ENCODE measurements around the gene ANKS1A. TPM values are rescaled to one million over a fixed set of nuclear protein-coding genes. Genes with fewer than 3 reads are reported as not detected.

ANKS1A gene
- polyA plus RNA-seq, 3 donors, result 36.4 to 53.5 (median 45.4) TPM

DNA sequence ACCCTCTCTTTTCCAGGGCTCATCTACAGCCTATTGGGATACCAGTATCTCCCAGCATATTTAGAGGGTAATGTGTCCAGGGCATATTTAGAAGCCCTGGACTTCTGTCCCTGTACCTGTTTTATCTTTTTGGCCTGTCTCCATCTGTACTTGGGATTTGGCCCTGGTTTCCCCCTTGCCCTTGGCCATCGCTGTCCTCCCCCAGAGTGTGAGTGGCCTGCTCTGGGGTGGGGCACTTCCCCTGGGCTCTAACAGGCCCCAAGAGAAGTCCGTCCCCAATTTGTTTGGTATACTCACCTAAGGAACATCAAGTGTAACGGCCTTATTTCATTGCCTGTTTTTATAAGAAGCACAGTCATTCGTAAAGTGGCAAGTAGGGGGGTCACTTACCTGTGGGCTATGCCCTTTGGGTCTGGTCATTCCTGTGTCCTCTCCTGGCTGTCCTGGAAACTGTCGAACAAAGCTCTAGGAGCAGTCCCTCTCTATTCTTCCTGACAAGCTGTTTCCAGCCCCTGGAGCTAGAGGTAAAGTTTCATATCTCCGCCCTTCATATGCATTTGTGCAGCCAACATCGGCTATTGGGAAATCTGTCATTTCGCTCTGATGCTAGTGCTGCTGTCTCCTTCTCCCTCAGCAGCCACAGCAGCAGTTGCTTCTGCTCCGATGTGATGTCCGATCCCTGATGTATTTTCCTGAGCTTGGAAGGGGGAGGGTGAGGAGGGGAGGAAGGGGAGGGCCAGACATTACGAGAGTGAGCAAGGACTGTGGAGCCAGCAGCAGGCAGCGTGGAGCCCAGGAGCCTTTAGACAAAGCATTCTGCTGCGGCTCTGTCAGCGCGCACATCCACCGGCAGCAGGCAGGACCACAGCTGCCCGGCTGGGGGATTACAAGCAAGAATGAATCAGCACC is 168.6 kb downstream of the ANKS1A start:
- no peak for DNase-seq (ENCODE audit: extremely low read depth in 1 of 11, low read depth in 9 of 11, low spot score in 4 of 11)

DNA sequence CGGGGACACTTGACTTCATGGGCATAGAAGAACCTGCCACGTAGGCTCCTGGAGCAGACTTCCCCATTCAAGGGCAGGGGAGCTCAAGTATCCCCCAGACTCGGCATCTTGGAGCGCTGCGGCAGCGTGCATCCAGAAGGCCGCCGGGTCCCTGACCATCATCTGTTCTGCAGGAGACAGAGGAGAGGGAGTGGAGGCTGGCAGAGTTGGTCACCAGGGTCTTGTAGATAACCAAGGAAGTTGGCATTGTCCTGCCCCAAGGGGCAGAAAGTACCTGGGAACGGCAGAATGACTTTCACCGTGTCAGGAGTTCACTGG is 169.3 kb downstream of the ANKS1A start:
- no peak for DNase-seq (ENCODE audit: extremely low read depth in 1 of 11, low read depth in 9 of 11, low spot score in 4 of 11)

DNA sequence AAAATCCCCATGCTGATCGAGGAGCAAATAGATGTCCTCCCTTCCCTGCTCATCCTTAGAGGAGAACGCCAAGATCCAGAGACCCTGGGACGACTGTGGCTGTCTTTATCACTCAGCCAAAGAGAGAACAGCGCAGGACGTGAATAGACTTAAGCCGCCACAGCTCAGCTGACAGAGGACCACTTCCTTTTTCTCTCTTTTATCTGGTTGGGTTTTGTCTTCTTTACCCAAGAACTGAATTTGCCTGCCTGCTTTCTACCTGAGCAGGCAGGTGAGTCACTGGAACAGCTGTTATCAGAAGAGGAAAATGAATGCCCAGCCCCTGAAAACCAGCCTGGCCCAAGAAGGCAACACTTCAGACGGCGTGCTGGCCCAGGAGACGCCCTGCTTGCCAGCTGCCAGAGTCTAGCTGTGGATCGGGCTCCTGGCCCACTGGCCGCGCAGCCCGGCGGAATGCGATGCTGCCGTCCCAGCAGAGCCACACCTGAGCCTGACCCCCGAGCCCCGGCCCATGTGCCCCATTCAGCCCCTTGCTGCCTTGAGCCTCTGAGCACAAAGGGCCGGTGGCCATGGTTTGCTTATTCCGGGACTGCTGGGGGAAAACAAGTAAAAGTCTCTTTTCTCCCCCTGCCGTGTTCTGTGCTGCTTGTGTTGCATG is 169.9 kb downstream of the ANKS1A start:
- no peak for DNase-seq (ENCODE audit: extremely low read depth in 1 of 11, low read depth in 9 of 11, low spot score in 4 of 11)

DNA sequence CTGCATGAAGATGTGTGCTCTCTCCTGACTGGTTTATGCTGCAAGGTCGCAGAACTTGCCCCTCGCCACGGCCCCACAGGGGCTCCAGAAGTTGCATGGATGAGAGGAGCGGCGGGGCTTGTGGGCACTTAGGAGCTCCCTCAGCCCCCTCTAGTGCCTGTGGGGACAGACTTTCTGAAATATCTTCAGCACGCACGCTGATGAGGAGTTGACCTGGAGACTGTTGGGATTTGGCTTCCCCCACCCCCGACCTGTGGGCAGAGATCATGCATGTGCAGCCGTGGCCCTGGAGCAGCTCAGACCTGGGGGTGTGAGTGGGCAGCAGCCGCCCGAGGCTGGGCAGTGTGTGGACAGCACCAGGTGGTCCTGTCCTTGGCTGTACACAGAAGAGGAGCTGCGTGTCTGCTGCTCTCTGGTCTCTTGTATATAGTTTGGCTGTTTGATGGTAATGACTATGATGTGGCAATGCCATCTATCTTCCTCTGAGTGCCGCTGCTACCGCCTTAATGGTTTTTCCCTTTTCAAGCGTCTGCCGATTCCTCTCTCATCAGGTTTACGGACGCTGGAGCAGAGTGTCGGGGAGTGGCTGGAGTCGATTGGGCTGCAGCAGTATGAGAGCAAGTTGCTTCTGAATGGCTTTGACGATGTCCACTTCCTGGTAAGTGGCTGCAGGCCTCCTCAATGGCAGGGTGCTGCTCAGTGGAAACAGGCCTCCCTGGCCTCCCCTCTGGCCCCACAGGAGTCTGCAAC is 170.7 kb downstream of the ANKS1A start:
- DNase-seq (ENCODE audit: extremely low read depth in 1 of 11, low read depth in 9 of 11, low spot score in 4 of 11), result no peak

DNA sequence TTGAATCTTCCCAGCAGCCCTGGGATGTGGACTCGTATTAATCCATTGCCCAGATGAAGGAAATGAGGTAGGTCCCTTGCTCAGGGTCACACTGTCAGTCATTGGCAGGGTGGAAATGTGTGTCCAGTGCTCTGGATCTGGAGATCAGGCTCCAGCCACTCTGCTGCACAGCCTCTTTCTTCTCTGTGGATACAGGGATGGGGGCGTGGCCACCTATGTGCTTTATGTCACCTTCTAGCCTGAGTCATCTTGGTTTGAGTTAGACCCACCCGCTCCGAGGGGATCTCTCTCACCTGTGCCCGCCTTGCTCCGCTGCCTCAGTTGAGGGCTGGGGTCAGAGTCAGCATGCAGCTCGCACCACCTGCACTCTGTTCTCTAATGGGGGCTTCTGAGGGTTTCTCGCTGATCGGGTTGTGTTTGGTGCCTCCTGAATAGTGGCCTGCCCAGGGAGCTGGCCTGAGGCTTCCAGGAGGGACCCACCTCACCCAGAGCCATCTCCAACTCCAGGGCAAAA is 172.1 kb downstream of the ANKS1A start:
- DNase-seq (ENCODE audit: extremely low read depth in 1 of 11, low read depth in 9 of 11, low spot score in 4 of 11), result no peak

DNA sequence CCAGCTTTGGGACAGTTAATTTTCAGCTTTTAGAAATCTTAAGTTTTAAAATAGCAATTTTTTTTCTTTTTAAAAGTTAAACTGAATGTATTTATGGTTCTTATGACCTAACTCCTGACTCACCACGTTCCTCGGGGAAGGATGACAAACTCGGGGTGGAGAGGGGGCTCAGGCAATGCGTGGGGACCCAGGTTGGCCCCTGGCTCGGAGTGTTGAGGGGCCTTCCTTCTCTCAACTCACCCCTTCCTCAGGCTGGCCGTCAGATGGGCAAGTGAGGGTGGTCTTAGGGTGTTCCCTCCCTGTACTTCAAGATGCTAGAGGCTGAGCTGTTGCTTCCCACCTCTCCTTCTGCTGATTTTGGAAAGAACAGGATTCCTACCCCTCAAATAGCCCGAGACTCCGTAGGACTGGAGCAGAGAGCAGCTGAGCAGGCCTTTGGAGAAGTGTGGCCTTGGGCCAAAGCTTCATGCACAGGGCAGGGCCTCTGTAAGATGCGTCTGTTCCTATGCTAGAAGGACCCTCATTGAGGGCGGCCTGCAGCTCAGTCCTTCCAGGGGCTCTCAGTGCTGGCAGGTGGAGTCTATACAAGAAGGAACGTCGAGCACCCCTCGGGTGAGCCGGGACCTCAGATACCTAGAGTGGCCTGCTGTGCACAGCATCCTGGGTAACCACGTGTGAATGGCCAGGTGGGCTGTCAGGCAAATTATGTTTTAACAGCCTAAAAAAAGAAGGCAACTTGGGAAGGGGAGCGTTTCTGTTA is 172.8 kb downstream of the ANKS1A start:
- no peak for DNase-seq (ENCODE audit: extremely low read depth in 1 of 11, low read depth in 9 of 11, low spot score in 4 of 11)

DNA sequence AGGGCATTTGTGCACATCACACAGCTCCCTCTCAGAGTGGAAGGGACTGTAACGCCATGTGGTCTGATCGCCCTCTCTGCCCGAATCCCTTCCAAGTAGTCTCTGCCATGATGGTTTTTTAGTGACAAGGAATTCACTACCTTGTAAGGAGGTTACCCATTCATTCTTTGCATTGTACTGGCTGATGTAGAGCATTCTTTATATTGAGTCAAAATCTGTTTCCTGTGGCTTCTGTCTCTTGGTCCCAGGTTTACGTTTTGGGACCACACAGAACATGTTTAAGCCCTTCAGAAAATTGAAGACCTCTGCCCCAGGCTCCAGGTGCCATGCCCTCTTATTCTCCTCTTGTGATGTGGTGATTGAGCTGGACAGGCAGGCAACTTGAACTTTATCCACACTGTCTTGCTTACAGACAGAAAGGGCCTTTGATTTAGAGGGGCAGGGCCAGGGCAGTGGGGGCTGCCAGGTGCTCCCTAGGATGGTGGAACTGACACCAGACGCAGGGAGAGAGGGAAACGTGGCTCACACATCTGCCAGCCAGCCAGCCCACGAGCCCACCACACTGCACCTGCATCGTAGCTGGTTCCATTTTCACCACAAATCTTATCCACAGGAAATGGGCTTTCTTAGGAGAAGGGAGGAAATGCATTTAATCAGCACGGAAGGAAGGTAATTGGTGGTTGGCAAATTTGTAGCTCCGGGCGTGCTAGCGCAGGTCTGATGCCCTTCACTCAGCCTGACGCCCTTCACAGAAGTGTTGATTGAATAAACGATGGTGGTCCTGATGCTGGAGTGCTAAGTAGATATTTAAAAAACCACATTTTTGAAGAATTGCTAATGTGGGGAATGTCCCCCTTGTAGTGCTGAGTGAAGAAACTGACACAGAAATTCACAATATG is 173.9 kb downstream of the ANKS1A start:
- no peak for DNase-seq (ENCODE audit: extremely low read depth in 1 of 11, low read depth in 9 of 11, low spot score in 4 of 11)

DNA sequence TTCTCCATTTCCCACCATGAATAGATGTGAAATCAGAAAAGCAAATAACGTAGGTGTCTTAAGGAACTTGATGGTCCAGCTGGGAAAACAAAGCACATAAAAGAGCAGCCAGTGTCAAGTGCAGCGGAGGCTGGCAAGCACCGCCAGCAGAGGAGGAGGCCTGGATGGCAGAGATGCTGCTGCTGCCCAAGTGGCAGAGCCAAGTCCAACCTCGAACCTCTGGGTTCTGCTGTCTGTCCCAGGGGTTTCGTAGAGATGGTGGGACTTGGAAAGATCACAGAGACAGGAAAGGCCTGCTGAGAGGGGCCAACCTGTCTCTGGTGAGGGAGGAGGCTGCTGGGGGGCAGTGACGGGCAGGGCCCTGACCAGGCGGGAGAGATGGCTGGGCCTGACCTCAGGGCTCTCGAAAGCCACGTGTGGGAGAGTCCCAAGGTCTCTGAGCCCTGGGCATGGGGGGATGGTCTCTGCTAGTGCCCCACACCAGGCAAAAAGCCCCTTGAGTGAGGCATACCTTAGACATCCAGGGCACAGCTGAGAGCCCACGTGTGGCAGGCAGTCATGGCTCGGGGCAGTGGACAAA is 174.7 kb downstream of the ANKS1A start:
- no peak for DNase-seq (ENCODE audit: extremely low read depth in 1 of 11, low read depth in 9 of 11, low spot score in 4 of 11)

DNA sequence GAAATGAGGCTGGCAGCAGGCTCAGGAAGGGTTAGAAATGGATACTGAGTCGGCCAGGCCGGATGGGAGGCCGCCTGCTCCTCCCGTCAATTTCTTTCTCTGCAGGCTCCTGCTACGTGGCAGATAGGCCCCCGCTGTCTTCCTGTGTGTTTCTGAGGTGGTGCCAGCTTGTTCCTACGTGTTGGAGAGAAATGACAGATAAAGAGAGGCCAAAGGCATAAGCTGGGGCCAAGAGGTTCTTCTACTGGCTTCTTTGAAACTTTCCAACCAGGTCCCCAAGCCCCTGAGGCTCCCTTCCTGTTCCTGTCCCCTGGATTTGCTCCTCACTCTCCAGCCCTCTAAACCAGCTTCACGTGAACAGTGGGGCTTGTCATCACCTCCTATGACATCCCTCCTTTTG is 175.2 kb downstream of the ANKS1A start:
- no peak for DNase-seq (ENCODE audit: extremely low read depth in 1 of 11, low read depth in 9 of 11, low spot score in 4 of 11)

DNA sequence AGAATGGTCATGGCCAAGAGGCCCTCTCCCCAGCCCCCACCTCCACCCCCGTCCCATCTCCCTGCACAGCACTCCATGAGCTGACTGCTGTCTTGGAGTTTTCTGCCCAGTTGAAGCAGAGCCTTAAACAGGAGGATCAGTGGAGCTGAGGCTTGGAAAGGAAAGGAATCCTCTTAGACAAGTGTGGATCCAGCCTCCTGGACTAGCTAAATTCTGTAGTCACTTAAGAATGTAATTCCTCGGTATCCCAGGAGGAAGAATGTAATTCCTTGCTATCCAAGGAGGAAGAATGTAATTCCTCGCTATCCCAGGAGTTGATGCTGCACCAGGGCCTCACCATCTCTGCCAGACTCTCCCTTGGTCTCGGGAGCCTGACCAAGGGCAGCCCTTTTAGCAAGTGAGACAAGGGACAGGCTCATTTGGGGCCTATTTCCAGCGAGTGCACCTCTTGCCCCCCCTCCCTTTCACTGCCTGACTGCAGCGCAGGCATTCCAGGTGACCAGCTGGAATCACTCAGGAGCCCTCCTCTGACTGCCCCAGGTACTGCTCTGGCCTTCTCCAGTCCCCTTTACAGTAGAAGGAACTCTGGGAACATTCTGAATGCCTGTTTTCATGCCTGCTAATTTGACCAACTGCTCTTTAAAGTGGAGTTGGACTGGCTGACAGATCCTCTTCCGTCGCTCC is 175.8 kb downstream of the ANKS1A start:
- DNase-seq (ENCODE audit: extremely low read depth in 1 of 11, low read depth in 9 of 11, low spot score in 4 of 11), result no peak

DNA sequence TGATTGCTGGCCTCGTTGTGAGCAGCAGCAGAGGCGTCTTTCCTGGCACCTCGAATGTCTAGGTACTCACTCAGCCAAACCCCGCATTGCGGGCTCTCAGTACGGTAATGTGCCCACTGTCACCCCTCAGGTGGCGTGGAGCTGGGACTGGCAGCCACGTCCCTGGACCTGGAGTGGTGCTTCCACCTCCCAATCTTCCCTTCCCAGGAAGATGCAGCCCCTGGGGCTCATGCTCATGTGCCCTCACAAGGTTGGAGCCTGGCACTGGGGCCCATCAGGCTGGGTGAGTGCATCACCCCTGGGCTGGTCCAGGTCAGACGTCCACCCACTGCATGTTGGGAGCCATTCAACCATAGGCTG is 176.4 kb downstream of the ANKS1A start:
- DNase-seq (ENCODE audit: extremely low read depth in 1 of 11, low read depth in 9 of 11, low spot score in 4 of 11), result no peak

DNA sequence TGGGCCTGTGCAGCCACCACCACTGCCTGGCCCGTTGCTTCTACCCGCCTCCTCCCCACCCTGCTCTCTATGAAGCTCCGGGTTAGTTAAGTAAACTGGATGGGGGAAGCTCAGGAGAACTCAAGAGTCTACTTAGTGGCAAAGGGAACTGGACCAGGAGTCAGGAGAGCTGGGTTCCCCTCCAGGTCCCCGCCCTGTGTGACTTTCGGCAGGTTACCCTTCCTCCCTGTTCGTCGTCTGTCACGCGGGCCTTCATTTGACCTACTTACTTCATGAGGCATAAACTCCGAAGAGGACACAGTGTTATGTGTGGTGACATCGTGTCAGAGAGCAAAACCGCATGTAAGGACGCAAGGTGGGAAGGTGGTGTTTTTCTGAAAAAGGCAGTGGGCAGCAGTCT is 176.8 kb downstream of the ANKS1A start:
- DNase-seq (ENCODE audit: extremely low read depth in 1 of 11, low read depth in 9 of 11, low spot score in 4 of 11), result no peak

DNA sequence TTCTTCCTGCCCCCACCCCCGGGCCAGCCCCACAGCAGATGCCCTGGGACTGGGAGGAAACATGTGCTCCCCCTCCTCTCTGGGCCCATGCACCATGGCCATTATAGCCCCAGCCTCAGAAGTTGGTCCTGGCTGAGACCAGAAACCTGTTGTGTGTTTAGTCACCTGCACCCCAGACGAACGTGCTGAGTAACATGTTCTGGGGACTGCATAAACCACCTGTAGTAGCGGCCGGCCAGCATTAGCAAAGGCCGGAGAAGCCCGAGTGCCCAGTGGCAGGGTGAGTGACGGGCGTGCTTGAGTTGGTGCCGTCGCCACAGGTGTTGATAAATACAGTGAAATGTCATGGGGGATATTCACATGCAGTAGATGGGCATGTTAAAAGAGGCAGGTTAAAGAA is 178.2 kb downstream of the ANKS1A start:
- no peak for DNase-seq (ENCODE audit: extremely low read depth in 1 of 11, low read depth in 9 of 11, low spot score in 4 of 11)

DNA sequence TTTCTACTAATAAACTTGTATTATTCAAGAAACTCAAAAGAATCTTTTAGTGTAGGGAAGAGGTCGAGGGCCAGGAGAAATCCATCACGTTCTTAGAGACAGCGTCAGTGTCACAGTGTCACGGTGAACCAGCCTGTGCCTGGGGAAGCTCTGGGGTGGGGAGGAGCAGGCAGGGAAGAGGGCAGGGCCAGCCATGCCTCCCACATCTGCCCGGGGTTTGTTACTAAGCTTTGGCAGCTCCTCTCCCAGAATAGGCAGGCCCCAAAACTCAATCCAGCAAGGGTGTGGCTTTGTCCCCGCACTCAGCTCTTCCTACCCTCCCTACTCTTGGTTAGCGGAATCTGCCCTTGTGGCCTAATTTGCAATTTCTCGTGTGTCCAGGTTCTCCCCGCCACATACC is 179.2 kb downstream of the ANKS1A start:
- no peak for DNase-seq (ENCODE audit: extremely low read depth in 1 of 11, low read depth in 9 of 11, low spot score in 4 of 11)

DNA sequence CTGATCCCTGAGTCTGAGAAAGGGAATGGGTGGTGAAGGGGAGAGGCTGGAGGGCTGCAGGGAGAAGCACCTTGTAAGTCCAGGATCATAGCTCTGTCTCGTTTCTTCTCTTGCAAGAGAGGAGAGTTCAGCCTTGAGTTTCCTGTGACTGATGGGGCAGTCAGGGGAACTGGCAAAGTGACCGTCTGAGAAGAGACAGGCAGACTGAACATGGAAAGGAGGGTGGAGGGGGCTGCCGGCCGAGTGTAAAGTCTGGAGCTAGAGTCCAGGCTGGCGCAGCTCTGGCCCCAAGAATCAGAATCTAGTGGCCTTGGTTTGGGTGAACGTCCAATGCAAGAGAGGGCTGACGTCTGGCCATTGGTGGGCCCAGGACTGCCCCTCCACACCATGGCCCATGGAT is 179.6 kb downstream of the ANKS1A start:
- DNase-seq (ENCODE audit: extremely low read depth in 1 of 11, low read depth in 9 of 11, low spot score in 4 of 11), result no peak

DNA sequence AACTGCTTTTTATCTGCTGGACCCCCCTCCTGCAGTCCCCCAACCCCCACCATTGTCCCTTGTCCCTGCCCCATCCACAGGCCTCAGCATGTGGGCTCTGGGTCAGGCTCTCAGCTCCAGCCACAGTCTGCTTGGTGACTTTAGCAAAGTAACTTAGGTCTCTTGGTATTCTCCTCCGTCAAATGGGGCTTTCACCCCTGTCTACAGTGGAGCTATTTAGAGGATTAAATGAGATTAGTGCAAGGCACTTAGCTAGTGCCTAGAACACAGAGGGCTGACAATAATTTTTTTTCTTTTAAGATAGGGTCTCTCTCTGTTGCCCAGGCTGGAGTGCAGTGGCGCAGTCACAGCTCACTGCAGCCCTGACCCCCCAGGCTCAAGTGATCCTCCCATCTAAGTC is 180.2 kb downstream of the ANKS1A start:
- no peak for DNase-seq (ENCODE audit: extremely low read depth in 1 of 11, low read depth in 9 of 11, low spot score in 4 of 11)

DNA sequence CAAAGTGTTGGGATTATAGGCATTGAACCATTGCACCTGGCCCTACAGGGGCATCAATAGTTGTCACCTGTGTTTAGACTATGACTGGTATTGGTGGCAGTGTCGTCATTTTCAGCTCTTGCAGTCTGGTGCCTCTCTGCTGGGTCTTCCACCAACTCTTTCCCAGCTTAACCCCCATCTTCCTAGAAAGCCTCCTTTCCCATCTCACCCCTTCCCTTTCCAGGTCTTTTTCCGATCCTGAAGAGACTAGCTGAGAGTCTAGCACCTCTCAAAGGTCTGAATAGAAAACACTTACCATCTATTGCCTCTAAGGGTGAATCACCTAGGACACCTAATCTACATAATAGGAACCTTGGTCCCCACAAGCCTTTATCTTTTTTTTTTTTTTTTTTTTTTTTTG is 181.1 kb downstream of the ANKS1A start:
- DNase-seq (ENCODE audit: extremely low read depth in 1 of 11, low read depth in 9 of 11, low spot score in 4 of 11), result no peak
